GM10266 (cell line): ENCODE measurements around the gene MPP2.
"Not testable (repeated sequence)": the region's sequence is repeated elsewhere in the genome, so short reads cannot be mapped to it uniquely, and the experiment has no call there.

ENCODE experiments used
- DNase-seq: peaks from one replicate; pipeline ENCODE4 v3.0.0; 2012; ENCODE audit errors: extremely low spot score
- TF ChIP-seq, protein P1 (sequence below): IDR thresholded peaks from 2 replicates; pipeline ENCODE4 v1.5.1; 2012; ENCODE audit warnings: mild to moderate bottlenecking, low read depth; ENCODE audit not compliant: control insufficient read depth, insufficient read depth; ENCODE audit errors: missing control alignments

Gene MPP2

DNA sequence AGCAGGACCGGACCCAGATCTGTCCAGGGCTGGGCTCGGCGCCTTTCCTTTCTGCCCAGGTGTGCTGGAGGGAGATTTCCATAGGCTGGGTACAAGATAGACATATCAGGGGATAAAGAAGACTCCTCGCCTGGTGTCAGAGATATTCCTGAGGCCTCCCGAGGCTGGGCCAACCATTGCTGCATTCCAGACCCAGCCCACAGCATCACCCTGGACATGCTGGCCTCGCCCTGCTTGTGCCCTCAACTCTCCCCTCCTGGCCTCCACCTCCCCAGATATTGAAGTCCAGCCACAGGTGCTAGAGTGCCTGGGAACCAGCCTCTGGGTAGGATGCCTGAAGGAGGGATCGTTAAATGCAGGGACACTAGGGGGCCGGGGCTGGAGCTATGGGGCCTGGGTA lies 58.2 kb downstream of the MPP2 start:
- DNase-seq, result no peak
- TF ChIP-seq, protein P1, sequence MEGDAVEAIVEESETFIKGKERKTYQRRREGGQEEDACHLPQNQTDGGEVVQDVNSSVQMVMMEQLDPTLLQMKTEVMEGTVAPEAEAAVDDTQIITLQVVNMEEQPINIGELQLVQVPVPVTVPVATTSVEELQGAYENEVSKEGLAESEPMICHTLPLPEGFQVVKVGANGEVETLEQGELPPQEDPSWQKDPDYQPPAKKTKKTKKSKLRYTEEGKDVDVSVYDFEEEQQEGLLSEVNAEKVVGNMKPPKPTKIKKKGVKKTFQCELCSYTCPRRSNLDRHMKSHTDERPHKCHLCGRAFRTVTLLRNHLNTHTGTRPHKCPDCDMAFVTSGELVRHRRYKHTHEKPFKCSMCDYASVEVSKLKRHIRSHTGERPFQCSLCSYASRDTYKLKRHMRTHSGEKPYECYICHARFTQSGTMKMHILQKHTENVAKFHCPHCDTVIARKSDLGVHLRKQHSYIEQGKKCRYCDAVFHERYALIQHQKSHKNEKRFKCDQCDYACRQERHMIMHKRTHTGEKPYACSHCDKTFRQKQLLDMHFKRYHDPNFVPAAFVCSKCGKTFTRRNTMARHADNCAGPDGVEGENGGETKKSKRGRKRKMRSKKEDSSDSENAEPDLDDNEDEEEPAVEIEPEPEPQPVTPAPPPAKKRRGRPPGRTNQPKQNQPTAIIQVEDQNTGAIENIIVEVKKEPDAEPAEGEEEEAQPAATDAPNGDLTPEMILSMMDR, result no peak

DNA sequence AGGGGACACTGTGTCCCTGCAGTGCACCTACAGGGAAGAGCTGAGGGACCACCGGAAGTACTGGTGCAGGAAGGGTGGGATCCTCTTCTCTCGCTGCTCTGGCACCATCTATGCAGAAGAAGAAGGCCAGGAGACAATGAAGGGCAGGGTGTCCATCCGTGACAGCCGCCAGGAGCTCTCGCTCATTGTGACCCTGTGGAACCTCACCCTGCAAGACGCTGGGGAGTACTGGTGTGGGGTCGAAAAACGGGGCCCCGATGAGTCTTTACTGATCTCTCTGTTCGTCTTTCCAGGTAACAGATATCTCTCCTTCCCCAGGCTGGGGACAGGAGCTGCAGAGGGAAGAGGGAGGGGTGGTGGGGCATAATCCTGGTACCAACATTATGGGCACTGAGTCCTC lies 58.7 kb downstream of the MPP2 start:
- TF ChIP-seq, protein P1, result no peak
- no peak for DNase-seq

GRCh38 chr17:43846963-43847371 lies 60.4 kb downstream of the MPP2 start, which contains the start of gene CD300LG:
CD300LG (plus strand) TSS chr17:43847176; CDS start chr17:43847217, 41 bp downstream.
- DNase-seq, result no peak
- TF ChIP-seq, protein P1, result no peak

DNA sequence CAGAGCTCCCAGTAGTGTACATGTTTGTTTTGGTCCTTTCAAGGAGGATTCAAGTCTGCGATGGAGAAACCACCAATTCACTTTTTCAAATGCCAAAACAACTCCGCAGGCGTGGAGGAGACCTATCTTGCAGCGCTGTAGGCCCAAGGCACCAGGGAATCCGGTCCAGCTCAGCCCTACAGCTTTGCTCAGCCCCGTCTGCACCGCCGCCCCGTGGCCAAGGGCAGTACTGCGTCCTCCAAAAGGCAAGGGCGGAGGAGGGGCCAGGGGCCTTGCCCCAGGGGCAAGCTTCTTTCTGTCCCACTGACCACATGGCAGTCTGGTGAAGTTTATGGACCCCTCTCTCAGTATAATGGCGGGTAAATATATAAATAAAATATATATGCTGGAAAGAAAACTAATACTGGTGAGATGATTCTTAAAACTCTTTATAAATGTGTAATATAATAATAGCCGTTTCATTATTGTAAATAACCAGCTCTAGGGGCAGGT lies 61.1 kb downstream of the MPP2 start:
- DNase-seq, result peak; percentile 91
- TF ChIP-seq, protein P1, result peak; percentile 98

DNA sequence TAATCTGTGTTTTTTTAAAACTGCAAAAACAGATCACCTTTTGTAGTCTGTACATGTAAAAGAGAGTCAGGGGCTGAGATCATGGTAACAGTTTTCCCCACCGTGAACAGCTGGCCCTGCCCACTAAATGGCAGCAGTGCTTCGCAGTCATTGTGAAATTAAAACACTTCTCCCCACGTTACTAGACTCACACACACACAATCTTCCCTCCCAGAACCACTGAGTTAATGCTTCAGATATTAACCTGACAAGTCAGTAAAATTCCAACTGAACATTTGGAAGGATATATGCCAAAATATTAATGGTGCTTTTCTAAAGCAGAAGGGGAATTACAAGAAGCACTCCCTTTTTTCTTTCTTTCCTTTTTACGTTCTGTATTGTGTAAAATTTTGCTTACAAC lies 61.6 kb downstream of the MPP2 start:
- TF ChIP-seq, protein P1, result no peak
- DNase-seq, result no peak

DNA sequence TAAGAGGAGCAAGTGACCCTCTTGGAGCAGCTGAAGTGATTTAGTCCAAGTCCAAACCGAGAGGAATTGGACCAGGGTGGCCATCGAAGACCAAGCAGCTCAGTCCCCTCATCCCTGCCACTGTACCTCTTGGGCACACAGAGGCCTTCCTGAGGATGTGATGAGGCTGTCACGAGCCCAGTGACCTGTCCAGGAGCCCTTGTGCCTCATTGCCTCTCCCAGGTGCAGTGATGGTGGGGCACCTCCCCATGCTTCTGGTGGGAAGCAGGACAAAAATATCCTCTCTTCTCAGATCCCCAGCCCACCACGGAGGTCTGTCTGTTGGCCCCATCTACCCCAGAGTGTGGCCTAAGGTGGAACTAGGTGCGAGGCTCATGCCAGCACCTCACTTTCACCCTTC lies 63.1 kb downstream of the MPP2 start:
- TF ChIP-seq, protein P1, result no peak
- DNase-seq, result no peak

GRCh38 chr17:43842975-43843325 lies 64.4 kb downstream of the MPP2 start:
- TF ChIP-seq, protein P1, result no peak

GRCh38 chr17:43842091-43842974 lies 65.0 kb downstream of the MPP2 start:
- DNase-seq, result not testable (repeated sequence)

More at GRCh38 chr17:43842975-43843325, 64.4 kb downstream of the MPP2 start:
- no peak for DNase-seq
